Measurements from ENCODE around the gene PANK3.

- TF ChIP-seq CTCF (IDR thresholded peaks at IDR 0.05): no peak
- no peak for TF ChIP-seq POLR2A (IDR thresholded peaks at IDR 0.05)
- no peak for TF ChIP-seq EP300 (IDR thresholded peaks at IDR 0.05)
- TF ChIP-seq POLR2AphosphoS5 (IDR thresholded peaks at IDR 0.05): no peak
These were observed 76.5 kb downstream of the PANK3 start for GRCh38 chr5:168502563-168503237.

Measured in sigmoid colon (tissue), 4 donors.